ENCODE measurements around the gene STRN.
"Not testable (repeated sequence)": the region's sequence is repeated elsewhere in the genome, so short reads cannot be mapped to it uniquely, and the experiment has no call there.

GRCh38 chr2:36931688-36932087, 34.6 kb downstream of the STRN start:
- TF ChIP-seq SUZ12 (IDR thresholded peaks at IDR 0.05); FOXM1 (IDR thresholded peaks at IDR 0.05; ENCODE audit: borderline replicate concordance); ARNT (IDR thresholded peaks at IDR 0.05): not testable (repeated sequence)
